MM.1S (cell line): Measurements from ENCODE around the gene YWHAE.

Source experiments
- CTCF ChIP-seq: fragments of 300-600 bp; sonication (generic); IDR thresholded peaks from 2 replicates; pipeline ENCODE4 v1.5.1; 2016; ENCODE audit warnings: antibody characterized with exemption, low read length, mixed read lengths
- EZH2phosphoT487 ChIP-seq: fragments of 300-600 bp; sonication (generic); IDR thresholded peaks from 2 replicates; pipeline ENCODE4 v1.6.1; 2018; ENCODE audit warnings: antibody characterized with exemption, low read length

GRCh38 chr17:1315891-1316403, 84.1 kb downstream of the YWHAE start:
- no peak for TF ChIP-seq CTCF
- no peak for TF ChIP-seq EZH2phosphoT487
